Esophagus (tissue), 2 donors: ENCODE data around the gene FZD10. TPM values are rescaled to one million over a fixed set of nuclear protein-coding genes. Genes with fewer than 3 reads are reported as not detected.

Experiments
- H3K27ac ChIP-seq, 2 donors: one replicate each; pipeline ENCODE4 v1.5.1; 2013; ENCODE audit warnings: low read depth in 2 of 2, mild to moderate bottlenecking in 2 of 2, inconsistent platforms in 1 of 2, low read length in 1 of 2, moderate library complexity in 1 of 2
- H3K27me3 ChIP-seq, 2 donors: one replicate each; pipeline ENCODE4 v1.6.1; 2013; ENCODE audit warnings: low read length in 2 of 2, control low read depth in 1 of 2, mild to moderate bottlenecking in 1 of 2; ENCODE audit not compliant: insufficient read depth in 2 of 2, control insufficient read depth in 1 of 2
- H3K36me3 ChIP-seq, 2 donors: one replicate each; pipeline ENCODE4 v1.6.1; 2013; ENCODE audit warnings: low read length in 1 of 2; ENCODE audit not compliant: control insufficient read depth in 2 of 2, insufficient read depth in 2 of 2
- H3K4me1 ChIP-seq, 2 donors: one replicate each; pipeline ENCODE4 v1.6.1; 2013; ENCODE audit warnings: low read length in 1 of 2; ENCODE audit not compliant: control insufficient read depth in 2 of 2, insufficient read depth in 2 of 2
- H3K4me3 ChIP-seq, 2 donors: one replicate each; pipeline ENCODE4 v1.5.1; 2013; ENCODE audit warnings: low read length in 2 of 2, mild to moderate bottlenecking in 2 of 2, low read depth in 1 of 2, moderate library complexity in 1 of 2
- H3K9me3 ChIP-seq, 2 donors: one replicate each; pipeline ENCODE4 v1.6.1; 2013; ENCODE audit warnings: mild to moderate bottlenecking in 2 of 2, low read depth in 1 of 2, low read length in 1 of 2, moderate library complexity in 1 of 2; ENCODE audit not compliant: control insufficient read depth in 2 of 2, insufficient read depth in 1 of 2
- WGBS, 2 donors: extraction: QIAGEN DNeasy Blood & Tissue Kit; methylation state at CpG; one replicate each; pipeline ENCODE4 v1.1.7; 2013; 5-methylcytosine and 5-hydroxymethylcytosine counted together
- polyA plus RNA-seq, 2 donors: library from polyadenylated mRNA; stranded (reverse); fragments of 200-250 nt; gene quantifications; one replicate each; pipeline ENCODE4 v1.2.3, GENCODE V29; 2013
- donor health status: healthy with polysubstance abuse.
- donor health status: Bipolar disorder and iron deficiency.

FZD10 gene
- polyA plus RNA-seq, 2 donors, result 7.2 to 18.7 TPM

- 80 to 89% methylated on average over 9 of the region's 9 CpGs for WGBS, 2 donors
- H3K9me3 ChIP-seq, result no peaks in the 10 kb centered on the region
- no peaks in the 10 kb centered on the region for H3K36me3 ChIP-seq
- peaks cover 3 to 5% of the 10 kb centered on the region in 2 donors for H3K4me1 ChIP-seq
- no peaks in the 10 kb centered on the region for H3K27me3 ChIP-seq
- no peak overlapping the region for H3K4me3 ChIP-seq
- H3K27ac ChIP-seq, result no peak overlapping the region
Observed at GRCh38 chr12:130151846-130152245, 10.4 kb upstream of the FZD10 start.

- Histone ChIP-seq H3K9me3 (no peaks in the 10 kb centered on the region), H3K27me3 (no peaks in the 10 kb centered on the region), H3K36me3 (no peaks in the 10 kb centered on the region), H3K4me3 (no peak overlapping the region), H3K27ac (no peak overlapping the region), H3K4me1 (peaks cover 3 to 5% of the 10 kb centered on the region in 2 donors)
- WGBS, 2 donors, result 88 to 91% methylated on average over 12 of the region's 12 CpGs
Observed at GRCh38 chr12:130152386-130152785, 9.9 kb upstream of the FZD10 start.

- Histone ChIP-seq H3K27me3 (no peaks in the 10 kb centered on the region), H3K4me3 (no peak overlapping the region), H3K9me3 (no peaks in the 10 kb centered on the region), H3K27ac (no peak overlapping the region), H3K4me1 (peaks cover 0 to 3% of the 10 kb centered on the region in 2 donors), H3K36me3 (no peaks in the 10 kb centered on the region)
- WGBS, 2 donors, result 92 to 94% methylated on average over 7 of the region's 7 CpGs
Observed at GRCh38 chr12:130153803-130154202, 8.5 kb upstream of the FZD10 start.

GRCh38 chr12:130154276-130155070 lies 7.8 kb upstream of the FZD10 start:
- Histone ChIP-seq H3K4me3 (no peak overlapping the region), H3K36me3 (no peaks in the 10 kb centered on the region), H3K27me3 (no peaks in the 10 kb centered on the region), H3K4me1 (peaks cover 0 to 3% of the 10 kb centered on the region in 2 donors), H3K27ac (no peak overlapping the region), H3K9me3 (no peaks in the 10 kb centered on the region)
- 89 to 91% methylated on average over 22 of the region's 22 CpGs for WGBS, 2 donors

GRCh38 chr12:130155416-130156073 lies 6.7 kb upstream of the FZD10 start:
- Histone ChIP-seq H3K4me3 (no peak overlapping the region), H3K9me3 (no peaks in the 10 kb centered on the region), H3K36me3 (no peaks in the 10 kb centered on the region), H3K27ac (peak overlapping the region in 1 of 2 donors; percentile 27), H3K27me3 (no peaks in the 10 kb centered on the region), H3K4me1 (peaks cover 0 to 3% of the 10 kb centered on the region in 2 donors)
- 61 to 69% methylated on average over 10 of the region's 10 CpGs for WGBS, 2 donors

GRCh38 chr12:130156652-130157275 lies 5.5 kb upstream of the FZD10 start:
- Histone ChIP-seq H3K36me3 (no peaks in the 10 kb centered on the region), H3K4me3 (no peak overlapping the region), H3K27me3 (no peaks in the 10 kb centered on the region), H3K4me1 (peaks cover 3% of the 10 kb centered on the region in 2 donors), H3K27ac (no peak overlapping the region), H3K9me3 (no peaks in the 10 kb centered on the region)
- 82 to 85% methylated on average over 13 of the region's 13 CpGs for WGBS, 2 donors

GRCh38 chr12:130157998-130158753 lies 4.1 kb upstream of the FZD10 start:
- H3K36me3 ChIP-seq, result no peaks in the 10 kb centered on the region
- 49 to 61% methylated on average over 15 of the region's 15 CpGs for WGBS, 2 donors
- no peaks in the 10 kb centered on the region for H3K27me3 ChIP-seq
- H3K4me1 ChIP-seq, result peaks cover 3 to 7% of the 10 kb centered on the region in 2 donors
- H3K4me3 ChIP-seq, result no peak overlapping the region
- peaks cover 0 to 1% of the 10 kb centered on the region in 2 donors for H3K9me3 ChIP-seq
- no peak overlapping the region for H3K27ac ChIP-seq

- Histone ChIP-seq H3K9me3 (peaks cover 0 to 1% of the 10 kb centered on the region in 2 donors), H3K4me1 (peaks cover 5 to 12% of the 10 kb centered on the region in 2 donors), H3K36me3 (no peaks in the 10 kb centered on the region), H3K27ac (no peak overlapping the region), H3K27me3 (no peaks in the 10 kb centered on the region), H3K4me3 (no peak overlapping the region)
- WGBS, 2 donors, result 58 to 74% methylated on average over 7 of the region's 7 CpGs
Observed at GRCh38 chr12:130158754-130159059, 3.6 kb upstream of the FZD10 start.

- 16 to 21% methylated on average over 7 of the region's 7 CpGs for WGBS, 2 donors
- Histone ChIP-seq H3K27me3 (no peaks in the 10 kb centered on the region), H3K4me1 (peaks cover 7 to 19% of the 10 kb centered on the region in 2 donors), H3K4me3 (peak overlapping the region in 1 of 2 donors; percentile 72), H3K9me3 (peaks cover 0 to 6% of the 10 kb centered on the region in 2 donors), H3K36me3 (peaks cover 0 to 5% of the 10 kb centered on the region in 2 donors), H3K27ac (peak overlapping the region in 1 of 2 donors; percentile 64)
Observed at GRCh38 chr12:130160306-130160705, 2.0 kb upstream of the FZD10 start.
